Measurements from ENCODE around the gene BORCS8. TPM values are rescaled to one million over a fixed set of nuclear protein-coding genes. Genes with fewer than 3 reads are reported as not detected.

The BORCS8 gene
- total and polyA plus RNA-seq, 2 of the 13 experiments (the other 11 are each of a cell fraction or from before 2014, with no cell fraction given), result 9.6 to 13.3 TPM

GRCh38 chr19:19214892-19215291 is 22.9 kb upstream of the BORCS8 start (continued):
- TF ChIP-seq SCMH1 (CRISPR knock-in tag; IDR thresholded peaks at IDR 0.05; ENCODE audit: borderline replicate concordance), result no peak
- TF ChIP-seq SATB2 (CRISPR knock-in tag; IDR thresholded peaks at IDR 0.05), result peak; percentile 80; the same call in 1 of the 2 replicates
- TF ChIP-seq HIC2 (CRISPR knock-in tag; IDR thresholded peaks at IDR 0.05; ENCODE audit: low read depth), result no peak
- no peak for TF ChIP-seq ZNF276 (CRISPR knock-in tag; IDR thresholded peaks at IDR 0.05; ENCODE audit: low read depth)
- TF ChIP-seq ZNF160 (CRISPR knock-in tag; IDR thresholded peaks at IDR 0.05), result 0 out of 2 replicates have a peak, but pooled peaks have one; percentile 65
- TF ChIP-seq ZNF572 (CRISPR knock-in tag; IDR thresholded peaks at IDR 0.05), result no peak
- no peak for TF ChIP-seq PHB2 (IDR thresholded peaks at IDR 0.05; ENCODE audit: partially characterized antibody)
- no peak for TF ChIP-seq TMF1 (CRISPR knock-in tag; IDR thresholded peaks at IDR 0.05; ENCODE audit: low read depth)
- TF ChIP-seq, protein P1, sequence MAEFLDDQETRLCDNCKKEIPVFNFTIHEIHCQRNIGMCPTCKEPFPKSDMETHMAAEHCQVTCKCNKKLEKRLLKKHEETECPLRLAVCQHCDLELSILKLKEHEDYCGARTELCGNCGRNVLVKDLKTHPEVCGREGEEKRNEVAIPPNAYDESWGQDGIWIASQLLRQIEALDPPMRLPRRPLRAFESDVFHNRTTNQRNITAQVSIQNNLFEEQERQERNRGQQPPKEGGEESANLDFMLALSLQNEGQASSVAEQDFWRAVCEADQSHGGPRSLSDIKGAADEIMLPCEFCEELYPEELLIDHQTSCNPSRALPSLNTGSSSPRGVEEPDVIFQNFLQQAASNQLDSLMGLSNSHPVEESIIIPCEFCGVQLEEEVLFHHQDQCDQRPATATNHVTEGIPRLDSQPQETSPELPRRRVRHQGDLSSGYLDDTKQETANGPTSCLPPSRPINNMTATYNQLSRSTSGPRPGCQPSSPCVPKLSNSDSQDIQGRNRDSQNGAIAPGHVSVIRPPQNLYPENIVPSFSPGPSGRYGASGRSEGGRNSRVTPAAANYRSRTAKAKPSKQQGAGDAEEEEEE (CRISPR knock-in tag; IDR thresholded peaks at IDR 0.05; ENCODE audit: borderline replicate concordance), result no peak
- TF ChIP-seq BRCA1 (CRISPR knock-in tag; IDR thresholded peaks at IDR 0.05), result peak; percentile 87
- TF ChIP-seq SIN3A (IDR thresholded peaks at IDR 0.05; ENCODE audit: borderline replicate concordance, low read depth, low read length), result peak; percentile 43; the same call in 1 of the 2 replicates
- TF ChIP-seq KMT2B (CRISPR knock-in tag; IDR thresholded peaks at IDR 0.05), result 0 out of 2 replicates have a peak, but pooled peaks have one; percentile 39
- peak; percentile 83; the same call in 1 of the 2 replicates for TF ChIP-seq NKX3-1 (CRISPR knock-in tag; IDR thresholded peaks at IDR 0.05)
- peak; percentile 90; the same call in 1 of the 2 replicates for TF ChIP-seq ZNF367 (CRISPR knock-in tag; IDR thresholded peaks at IDR 0.05; ENCODE audit: borderline replicate concordance)
- TF ChIP-seq PITX1 (CRISPR knock-in tag; IDR thresholded peaks at IDR 0.05), result no peak
- peak; percentile 58; the same call in 1 of the 2 replicates for TF ChIP-seq SIX4 (CRISPR knock-in tag; IDR thresholded peaks at IDR 0.05)
- TF ChIP-seq BORCS8-MEF2B (CRISPR knock-in tag; IDR thresholded peaks at IDR 0.05), result peak; percentile 92
- TF ChIP-seq, protein P2, sequence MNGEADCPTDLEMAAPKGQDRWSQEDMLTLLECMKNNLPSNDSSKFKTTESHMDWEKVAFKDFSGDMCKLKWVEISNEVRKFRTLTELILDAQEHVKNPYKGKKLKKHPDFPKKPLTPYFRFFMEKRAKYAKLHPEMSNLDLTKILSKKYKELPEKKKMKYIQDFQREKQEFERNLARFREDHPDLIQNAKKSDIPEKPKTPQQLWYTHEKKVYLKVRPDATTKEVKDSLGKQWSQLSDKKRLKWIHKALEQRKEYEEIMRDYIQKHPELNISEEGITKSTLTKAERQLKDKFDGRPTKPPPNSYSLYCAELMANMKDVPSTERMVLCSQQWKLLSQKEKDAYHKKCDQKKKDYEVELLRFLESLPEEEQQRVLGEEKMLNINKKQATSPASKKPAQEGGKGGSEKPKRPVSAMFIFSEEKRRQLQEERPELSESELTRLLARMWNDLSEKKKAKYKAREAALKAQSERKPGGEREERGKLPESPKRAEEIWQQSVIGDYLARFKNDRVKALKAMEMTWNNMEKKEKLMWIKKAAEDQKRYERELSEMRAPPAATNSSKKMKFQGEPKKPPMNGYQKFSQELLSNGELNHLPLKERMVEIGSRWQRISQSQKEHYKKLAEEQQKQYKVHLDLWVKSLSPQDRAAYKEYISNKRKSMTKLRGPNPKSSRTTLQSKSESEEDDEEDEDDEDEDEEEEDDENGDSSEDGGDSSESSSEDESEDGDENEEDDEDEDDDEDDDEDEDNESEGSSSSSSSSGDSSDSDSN (CRISPR knock-in tag; IDR thresholded peaks at IDR 0.05), result 0 out of 2 replicates have a peak, but pooled peaks have one; percentile 20
- TF ChIP-seq ZNF556 (CRISPR knock-in tag; IDR thresholded peaks at IDR 0.05; ENCODE audit: borderline replicate concordance), result 0 out of 2 replicates have a peak, but pooled peaks have one; percentile 27
- TF ChIP-seq ZNF747 (CRISPR knock-in tag; IDR thresholded peaks at IDR 0.05; ENCODE audit: borderline replicate concordance), result no peak
- no peak for TF ChIP-seq ZNF260 (CRISPR knock-in tag; IDR thresholded peaks at IDR 0.05; ENCODE audit: borderline replicate concordance, low read depth)
- TF ChIP-seq, protein P3, sequence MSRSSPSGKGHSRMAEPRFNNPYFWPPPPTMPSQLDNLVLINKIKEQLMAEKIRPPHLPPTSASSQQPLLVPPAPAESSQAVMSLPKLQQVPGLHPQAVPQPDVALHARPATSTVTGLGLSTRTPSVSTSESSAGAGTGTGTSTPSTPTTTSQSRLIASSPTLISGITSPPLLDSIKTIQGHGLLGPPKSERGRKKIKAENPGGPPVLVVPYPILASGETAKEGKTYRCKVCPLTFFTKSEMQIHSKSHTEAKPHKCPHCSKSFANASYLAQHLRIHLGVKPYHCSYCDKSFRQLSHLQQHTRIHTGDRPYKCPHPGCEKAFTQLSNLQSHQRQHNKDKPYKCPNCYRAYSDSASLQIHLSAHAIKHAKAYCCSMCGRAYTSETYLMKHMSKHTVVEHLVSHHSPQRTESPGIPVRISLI (CRISPR knock-in tag; IDR thresholded peaks at IDR 0.05; ENCODE audit: borderline replicate concordance), result no peak
